Caki2 (cell line): ENCODE measurements around the gene TIGD6. TPM values are rescaled to one million over a fixed set of nuclear protein-coding genes. Genes with fewer than 3 reads are reported as not detected.

Experiments
- DNase-seq: peaks from one replicate; pipeline ENCODE4 v3.0.0-alpha.2; 2015; ENCODE audit warnings: low read depth
- in situ Hi-C: cut with HindIII; loops from 2 replicates; pipeline ENCODE4 v1.10.0; 2016; ENCODE audit warnings: low sequenced_read_pairs, low pct_unique_long_range_greater_than_20kb, mixed read lengths
- total RNA-seq: library from RNA; depleted of rRNA; stranded (reverse); fragments of >200 nt; shearing (Covaris generic); gene quantifications from 2 replicates; pipeline ENCODE4 v1.2.3, GENCODE V29; 2014; ENCODE audit warnings: low replicate concordance

TIGD6 gene
- total RNA-seq, 1 experiment from 2014 or later, result 4.2 TPM

GRCh38 chr5:149993471-149993870 is 7.0 kb downstream of the TIGD6 start:
- in situ Hi-C loops, result no loop called here
- no peak for DNase-seq

- in situ Hi-C loops, result no loop called here
- peak; percentile 58 for DNase-seq
These were observed 9.7 kb downstream of the TIGD6 start for GRCh38 chr5:149990518-149991376.

DNA sequence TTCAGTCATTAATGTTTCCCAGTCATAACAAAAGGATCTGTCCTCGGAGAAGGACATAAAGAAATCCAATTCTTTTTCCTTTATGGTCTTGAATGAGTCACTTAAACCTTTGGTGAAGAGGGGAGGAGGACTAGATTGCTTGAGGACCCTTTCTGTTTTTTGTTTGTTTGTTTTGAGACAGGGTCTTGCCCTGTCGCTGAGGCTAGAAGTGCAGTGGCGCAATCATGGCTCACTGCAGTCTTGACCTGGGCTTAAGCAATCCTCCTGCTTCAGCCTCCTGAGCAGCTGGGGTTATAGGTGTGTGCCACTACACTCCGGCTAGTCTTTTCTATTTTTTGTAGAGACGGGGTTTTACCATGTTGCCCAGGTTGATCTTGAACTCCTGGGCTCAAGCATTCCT is 12.3 kb downstream of the TIGD6 start:
- no peak for DNase-seq
- in situ Hi-C loops, result no loop called here

DNA sequence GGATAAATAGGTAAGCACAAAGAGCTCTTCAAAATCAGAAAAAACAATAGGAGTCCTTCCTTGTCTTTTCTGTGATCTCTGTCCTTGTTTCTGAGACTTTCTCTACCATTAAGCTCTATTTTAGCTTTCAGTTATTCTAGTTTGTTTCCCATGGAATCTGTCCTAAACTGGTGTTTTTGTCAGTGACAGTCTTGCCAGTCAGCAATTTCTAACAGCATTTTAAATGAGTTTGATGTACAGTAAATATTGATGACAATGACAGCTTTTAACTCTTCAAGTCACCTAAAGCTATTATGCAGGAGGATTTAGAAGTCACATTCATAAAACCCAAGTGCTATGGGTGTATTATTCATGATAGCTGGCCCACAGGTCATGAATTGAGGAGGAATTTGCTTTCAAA is 17.9 kb downstream of the TIGD6 start:
- no peak for DNase-seq
- in situ Hi-C loops, result no loop called here

DNA sequence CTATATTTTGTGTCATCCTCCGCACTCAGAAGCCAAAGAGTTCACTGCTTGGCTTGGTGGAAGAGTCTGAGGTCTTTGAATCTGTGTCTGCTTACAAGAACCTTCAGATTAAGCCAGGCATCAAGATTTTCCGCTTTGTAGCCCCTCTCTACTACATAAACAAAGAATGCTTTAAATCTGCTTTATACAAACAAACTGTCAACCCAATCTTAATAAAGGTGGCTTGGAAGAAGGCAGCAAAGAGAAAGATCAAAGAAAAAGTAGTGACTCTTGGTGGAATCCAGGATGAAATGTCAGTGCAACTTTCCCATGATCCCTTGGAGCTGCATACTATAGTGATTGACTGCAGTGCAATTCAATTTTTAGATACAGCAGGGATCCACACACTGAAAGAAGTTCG is 19.2 kb downstream of the TIGD6 start:
- in situ Hi-C loops, result no loop called here
- no peak for DNase-seq

- no peak for DNase-seq
- in situ Hi-C loops, result no loop called here
These were observed 20.6 kb downstream of the TIGD6 start for GRCh38 chr5:149979896-149980295.

DNA sequence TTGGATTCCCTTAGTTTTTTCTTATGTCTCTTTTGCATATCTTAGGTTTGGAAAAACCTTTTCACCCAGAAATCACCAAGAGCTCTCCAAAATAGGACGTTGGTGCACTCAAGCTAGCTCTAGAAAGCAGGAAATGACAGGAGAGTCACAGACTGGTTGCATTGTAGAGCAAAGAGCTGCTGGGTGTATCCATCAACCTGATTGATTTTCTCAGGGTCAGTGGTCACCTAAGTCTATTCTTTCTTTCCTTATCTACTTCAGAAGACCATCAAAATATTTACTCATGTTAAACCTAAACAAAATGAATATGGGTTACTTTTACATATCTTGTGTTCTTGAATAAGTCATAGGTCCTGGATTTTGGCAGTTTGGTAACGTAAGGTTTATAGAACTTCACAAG is 25.0 kb downstream of the TIGD6 start:
- in situ Hi-C loops, result no loop called here
- no peak for DNase-seq

GRCh38 chr5:149969181-149969930 is 31.1 kb downstream of the TIGD6 start:
- in situ Hi-C loops, result no loop called here
- no peak for DNase-seq

DNA sequence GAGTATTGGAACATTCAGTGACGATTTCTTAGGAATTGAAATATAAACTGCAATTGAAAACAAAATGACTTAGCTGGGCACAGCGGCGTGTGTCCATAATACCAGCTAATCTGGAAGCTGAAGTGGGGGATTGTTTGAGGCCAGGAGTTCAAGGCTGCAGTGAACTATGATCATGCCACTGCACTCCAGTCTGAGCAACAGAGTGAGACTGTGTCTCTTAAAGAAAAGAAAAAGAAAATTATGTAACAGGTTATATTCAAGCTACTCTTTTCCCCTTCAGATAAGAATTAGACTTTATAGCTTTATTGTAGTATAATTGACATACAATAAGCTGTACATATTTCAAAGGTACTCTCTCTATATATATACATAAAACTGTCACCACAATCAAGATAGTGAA is 33.5 kb downstream of the TIGD6 start:
- in situ Hi-C loops, result no loop called here
- no peak for DNase-seq

DNA sequence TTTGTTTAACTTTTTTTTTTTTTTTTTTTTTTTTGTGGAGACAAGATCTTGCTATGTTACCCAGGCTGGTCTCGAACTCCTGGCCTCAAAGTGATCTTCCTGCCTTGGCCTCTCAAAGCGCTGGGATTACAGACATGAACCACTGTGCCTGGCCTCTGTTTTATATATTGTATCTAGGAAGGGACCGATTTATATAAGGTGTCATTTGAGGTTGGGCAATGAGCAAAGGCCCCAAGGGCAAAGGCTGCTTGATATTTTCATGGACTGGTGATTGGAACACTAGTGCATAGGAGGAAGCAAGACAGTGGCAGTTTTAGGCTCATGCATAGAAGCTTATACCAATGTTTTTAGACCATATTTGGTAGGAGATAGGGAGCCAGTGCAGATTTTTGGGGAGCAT is 36.7 kb downstream of the TIGD6 start:
- in situ Hi-C loops, result no loop called here
- DNase-seq, result no peak

GRCh38 chr5:149962601-149963300 is 37.7 kb downstream of the TIGD6 start:
- in situ Hi-C loops, result no loop called here
- DNase-seq, result no peak

GRCh38 chr5:149961957-149962409 is 38.5 kb downstream of the TIGD6 start:
- peak; percentile 55 for DNase-seq
- in situ Hi-C loops, result no loop called here

DNA sequence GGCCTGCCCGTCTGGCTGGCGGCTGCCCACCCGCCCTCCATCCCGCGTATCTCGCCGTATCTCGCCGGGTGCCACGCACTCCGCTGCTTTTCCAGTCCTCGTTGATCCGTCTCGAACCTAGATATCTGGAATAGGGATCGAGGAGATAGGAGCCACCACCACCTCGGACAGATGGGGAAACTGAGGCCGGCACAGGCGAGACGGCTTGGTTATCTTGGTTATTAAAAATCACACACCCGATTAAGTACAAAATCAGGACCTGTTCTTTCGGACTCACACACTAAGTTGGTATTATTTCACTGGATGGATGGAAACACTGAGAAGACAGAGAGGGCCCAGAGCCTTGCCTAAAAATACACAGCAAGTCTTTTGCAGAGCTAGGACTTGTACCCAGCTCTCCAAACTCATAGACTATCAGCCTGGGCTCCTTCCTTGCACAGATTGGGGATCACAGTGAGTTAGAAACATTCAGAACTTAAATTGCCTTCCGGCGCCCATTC is 39.2 kb downstream of the TIGD6 start:
- in situ Hi-C loops, result no loop called here

GRCh38 chr5:149960272-149961185 is 39.9 kb downstream of the TIGD6 start, which contains the start of gene SLC26A2:
SLC26A2 (plus strand) TSS chr5:149960758; CDS start chr5:149977653, 16,895 bp downstream.
- DNase-seq, result peak; percentile 98

More for the DNA sequence above, 39.2 kb downstream of the TIGD6 start:
- DNase-seq, result peak; percentile 20

GRCh38 chr5:149959406-149960236 is 40.8 kb downstream of the TIGD6 start:
- in situ Hi-C loops, result no loop called here
- DNase-seq, result peak; percentile 79

More at GRCh38 chr5:149960272-149961185, 39.9 kb downstream of the TIGD6 start, which contains the start of gene SLC26A2:
- in situ Hi-C loops, result no loop called here

DNA sequence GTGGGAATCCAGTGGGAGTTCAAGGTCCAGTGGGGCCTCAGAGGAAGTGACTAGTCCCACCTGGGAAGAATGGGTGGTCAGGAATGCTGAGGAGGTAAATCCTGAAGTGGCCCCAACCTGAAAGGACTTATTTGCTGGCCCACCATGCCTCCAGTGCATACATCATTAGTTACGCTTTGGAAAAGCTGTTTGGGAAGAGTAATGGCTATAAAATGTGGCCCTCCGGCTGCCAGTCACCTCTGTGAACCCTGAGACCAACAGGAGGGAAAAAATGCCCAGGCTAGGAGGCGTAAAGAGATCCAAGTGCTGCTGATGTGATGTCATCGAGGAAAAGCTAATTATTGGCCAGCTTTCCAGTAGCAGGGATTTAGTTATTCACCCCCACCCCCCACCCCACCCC is 42.6 kb downstream of the TIGD6 start:
- peak; percentile 98 for DNase-seq
- in situ Hi-C loops, result no loop called here

- DNase-seq, result no peak
- in situ Hi-C loops, result no loop called here
These were observed 43.8 kb downstream of the TIGD6 start for GRCh38 chr5:149956685-149957084.
